PFSK-1 (cell line): ENCODE data around the gene NDST1.

Experiments
- FOXP2 ChIP-seq: optimal IDR thresholded peaks from 2 replicates; pipeline ENCODE3; 2011; ENCODE audit warnings: borderline replicate concordance, control low read depth, inconsistent platforms; ENCODE audit not compliant: insufficient read depth; ENCODE audit errors: extremely low read length, extremely low read depth
- POLR2AphosphoS5 ChIP-seq: IDR thresholded peaks from 2 replicates; pipeline ENCODE4 v1.6.1; 2012; ENCODE audit warnings: low read depth, mild to moderate bottlenecking, control low read depth, low read length, moderate library complexity
- SIN3A ChIP-seq: IDR thresholded peaks from 2 replicates; pipeline ENCODE4 v1.6.1; 2012; ENCODE audit warnings: mild to moderate bottlenecking, low read length, moderate library complexity, borderline replicate concordance; ENCODE audit not compliant: insufficient read depth
- TAF1 ChIP-seq: IDR thresholded peaks from 2 replicates; pipeline ENCODE4 v1.6.1; 2012; ENCODE audit warnings: low read length, control low read depth, borderline replicate concordance; ENCODE audit not compliant: insufficient read depth
- TF ChIP-seq, protein P1 (sequence below), 2 experiments: IDR thresholded peaks; 2 replicates each; pipeline versions ENCODE4 v1.6.1 to v1.8.0; 2011 to 2012; ENCODE audit warnings: low read depth in 2 of 2, low read length in 2 of 2, control low read depth in 1 of 2, inconsistent platforms in 1 of 2, mild to moderate bottlenecking in 1 of 2, moderate library complexity in 1 of 2; ENCODE audit not compliant: insufficient read depth in 1 of 2

DNA sequence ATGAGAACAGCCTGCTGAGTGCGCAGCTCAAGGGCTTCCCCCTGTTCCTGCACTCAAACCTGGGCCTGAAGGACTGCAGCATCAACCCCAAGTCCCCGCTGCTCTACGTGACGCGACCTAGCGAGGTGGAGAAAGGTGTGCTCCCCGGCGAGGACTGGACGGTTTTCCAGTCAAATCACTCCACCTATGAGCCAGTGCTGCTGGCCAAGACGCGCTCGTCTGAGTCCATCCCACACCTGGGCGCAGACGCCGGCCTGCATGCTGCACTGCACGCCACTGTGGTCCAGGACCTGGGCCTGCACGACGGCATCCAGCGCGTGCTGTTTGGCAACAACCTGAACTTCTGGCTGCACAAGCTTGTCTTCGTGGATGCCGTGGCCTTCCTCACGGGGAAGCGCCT lies 19.9 kb downstream of the NDST1 start:
- TF ChIP-seq TAF1, result no peak
- TF ChIP-seq SIN3A, result no peak
- TF ChIP-seq, protein P1, sequence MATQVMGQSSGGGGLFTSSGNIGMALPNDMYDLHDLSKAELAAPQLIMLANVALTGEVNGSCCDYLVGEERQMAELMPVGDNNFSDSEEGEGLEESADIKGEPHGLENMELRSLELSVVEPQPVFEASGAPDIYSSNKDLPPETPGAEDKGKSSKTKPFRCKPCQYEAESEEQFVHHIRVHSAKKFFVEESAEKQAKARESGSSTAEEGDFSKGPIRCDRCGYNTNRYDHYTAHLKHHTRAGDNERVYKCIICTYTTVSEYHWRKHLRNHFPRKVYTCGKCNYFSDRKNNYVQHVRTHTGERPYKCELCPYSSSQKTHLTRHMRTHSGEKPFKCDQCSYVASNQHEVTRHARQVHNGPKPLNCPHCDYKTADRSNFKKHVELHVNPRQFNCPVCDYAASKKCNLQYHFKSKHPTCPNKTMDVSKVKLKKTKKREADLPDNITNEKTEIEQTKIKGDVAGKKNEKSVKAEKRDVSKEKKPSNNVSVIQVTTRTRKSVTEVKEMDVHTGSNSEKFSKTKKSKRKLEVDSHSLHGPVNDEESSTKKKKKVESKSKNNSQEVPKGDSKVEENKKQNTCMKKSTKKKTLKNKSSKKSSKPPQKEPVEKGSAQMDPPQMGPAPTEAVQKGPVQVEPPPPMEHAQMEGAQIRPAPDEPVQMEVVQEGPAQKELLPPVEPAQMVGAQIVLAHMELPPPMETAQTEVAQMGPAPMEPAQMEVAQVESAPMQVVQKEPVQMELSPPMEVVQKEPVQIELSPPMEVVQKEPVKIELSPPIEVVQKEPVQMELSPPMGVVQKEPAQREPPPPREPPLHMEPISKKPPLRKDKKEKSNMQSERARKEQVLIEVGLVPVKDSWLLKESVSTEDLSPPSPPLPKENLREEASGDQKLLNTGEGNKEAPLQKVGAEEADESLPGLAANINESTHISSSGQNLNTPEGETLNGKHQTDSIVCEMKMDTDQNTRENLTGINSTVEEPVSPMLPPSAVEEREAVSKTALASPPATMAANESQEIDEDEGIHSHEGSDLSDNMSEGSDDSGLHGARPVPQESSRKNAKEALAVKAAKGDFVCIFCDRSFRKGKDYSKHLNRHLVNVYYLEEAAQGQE (IDR thresholded peaks at IDR 0.05; ENCODE audit: insufficient read depth in 1 of 2, low read depth in 2 of 2, low read length in 2 of 2), result no peak
- TF ChIP-seq POLR2AphosphoS5, result no peak
- TF ChIP-seq FOXP2, result no peak
